Measurements from ENCODE around the gene SEMA3C. TPM values are rescaled to one million over a fixed set of nuclear protein-coding genes. Genes with fewer than 3 reads are reported as not detected.

SEMA3C gene
- total RNA-seq, 4 donors from 2014 or later, result 34.8 to 371 (median 116) TPM

DNA sequence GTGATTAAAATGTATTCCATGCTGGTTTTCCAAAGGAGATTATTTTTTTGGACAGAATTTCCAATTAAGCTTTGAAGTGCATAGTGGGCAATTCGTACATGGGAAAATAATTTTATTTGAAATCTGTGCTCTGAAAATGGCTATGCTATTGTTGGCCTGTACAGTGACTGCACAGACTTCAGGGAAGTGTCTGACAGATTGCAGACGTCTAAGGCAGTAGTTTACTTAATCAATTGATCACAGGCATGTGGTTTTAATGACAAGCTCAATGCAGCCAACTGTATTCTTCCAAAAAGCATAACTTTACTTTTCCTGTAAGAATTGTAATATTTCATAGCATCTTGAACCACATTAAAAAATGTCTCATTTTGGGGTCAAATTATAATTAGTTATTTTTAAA lies 102.0 kb downstream of the SEMA3C start:
- TF ChIP-seq POLR2A (IDR thresholded peaks at IDR 0.05), result no peak
- TF ChIP-seq, protein P1, sequence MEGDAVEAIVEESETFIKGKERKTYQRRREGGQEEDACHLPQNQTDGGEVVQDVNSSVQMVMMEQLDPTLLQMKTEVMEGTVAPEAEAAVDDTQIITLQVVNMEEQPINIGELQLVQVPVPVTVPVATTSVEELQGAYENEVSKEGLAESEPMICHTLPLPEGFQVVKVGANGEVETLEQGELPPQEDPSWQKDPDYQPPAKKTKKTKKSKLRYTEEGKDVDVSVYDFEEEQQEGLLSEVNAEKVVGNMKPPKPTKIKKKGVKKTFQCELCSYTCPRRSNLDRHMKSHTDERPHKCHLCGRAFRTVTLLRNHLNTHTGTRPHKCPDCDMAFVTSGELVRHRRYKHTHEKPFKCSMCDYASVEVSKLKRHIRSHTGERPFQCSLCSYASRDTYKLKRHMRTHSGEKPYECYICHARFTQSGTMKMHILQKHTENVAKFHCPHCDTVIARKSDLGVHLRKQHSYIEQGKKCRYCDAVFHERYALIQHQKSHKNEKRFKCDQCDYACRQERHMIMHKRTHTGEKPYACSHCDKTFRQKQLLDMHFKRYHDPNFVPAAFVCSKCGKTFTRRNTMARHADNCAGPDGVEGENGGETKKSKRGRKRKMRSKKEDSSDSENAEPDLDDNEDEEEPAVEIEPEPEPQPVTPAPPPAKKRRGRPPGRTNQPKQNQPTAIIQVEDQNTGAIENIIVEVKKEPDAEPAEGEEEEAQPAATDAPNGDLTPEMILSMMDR (IDR thresholded peaks at IDR 0.05), result no peak
- Histone ChIP-seq H3K27ac (no peak overlapping the region), H3K27me3 (no peaks in the 10 kb centered on the region), H3K9me3 (no peaks in the 10 kb centered on the region), H3K4me1 (no peaks in the 10 kb centered on the region), H3K4me3 (no peak overlapping the region), H3K36me3 (no peaks in the 10 kb centered on the region)
- intact Hi-C loops (cut with DNase I; ENCODE audit: low total_unique reads), result no loop called here
- no peak for DNase-seq

DNA sequence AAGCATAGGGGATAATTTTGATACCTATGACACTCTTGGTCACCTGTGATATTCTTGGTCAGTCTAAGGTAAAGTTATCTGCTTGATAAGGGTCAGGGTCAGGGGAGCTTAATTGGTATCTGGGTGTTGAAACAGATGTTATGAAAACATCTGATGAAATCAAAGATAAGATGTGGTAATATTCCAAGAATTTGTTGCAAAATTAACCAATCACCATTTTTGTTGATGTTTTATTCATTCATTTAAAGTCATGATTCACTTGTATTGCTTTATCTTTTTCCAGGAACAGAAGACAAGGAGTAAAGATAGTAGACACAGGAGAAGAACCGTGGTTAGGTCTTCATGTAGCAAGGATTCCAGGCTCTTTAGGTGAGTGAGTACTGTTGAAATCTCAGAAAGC lies 103.1 kb downstream of the SEMA3C start:
- no peaks in the 10 kb centered on the region for H3K27me3 ChIP-seq
- TF ChIP-seq, protein P1 (IDR thresholded peaks at IDR 0.05), result no peak
- TF ChIP-seq POLR2A (IDR thresholded peaks at IDR 0.05), result no peak
- H3K27ac ChIP-seq, result no peak overlapping the region
- H3K9me3 ChIP-seq, result no peaks in the 10 kb centered on the region
- no peaks in the 10 kb centered on the region for H3K36me3 ChIP-seq
- intact Hi-C loops (cut with DNase I; ENCODE audit: low total_unique reads), result no loop called here
- H3K4me1 ChIP-seq, result no peaks in the 10 kb centered on the region
- no peak overlapping the region for H3K4me3 ChIP-seq
- no peak for DNase-seq

DNA sequence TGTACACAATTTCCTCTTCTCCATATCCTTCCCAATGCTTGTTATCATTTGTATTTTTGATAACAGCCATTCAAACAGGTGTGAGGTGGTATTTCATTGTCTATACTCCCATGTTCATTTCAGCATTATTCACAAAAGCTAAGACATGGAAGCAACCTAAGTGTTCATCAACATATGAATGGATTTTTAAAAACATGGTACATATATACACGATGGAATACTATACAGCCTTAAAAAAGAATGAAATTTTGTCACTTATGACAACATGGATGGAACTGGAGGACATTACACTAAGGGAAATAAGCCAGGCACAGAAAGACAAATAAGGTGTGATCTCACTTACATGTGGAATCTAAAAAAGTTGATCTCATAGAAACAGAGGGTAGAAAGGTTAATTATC lies 109.3 kb downstream of the SEMA3C start:
- no peaks in the 10 kb centered on the region for H3K4me1 ChIP-seq
- DNase-seq, result no peak
- intact Hi-C loops (cut with DNase I; ENCODE audit: low total_unique reads), result no loop called here
- no peaks in the 10 kb centered on the region for H3K27me3 ChIP-seq
- H3K27ac ChIP-seq, result no peak overlapping the region
- TF ChIP-seq, protein P1 (IDR thresholded peaks at IDR 0.05), result no peak
- no peak for TF ChIP-seq POLR2A (IDR thresholded peaks at IDR 0.05)
- no peak overlapping the region for H3K4me3 ChIP-seq
- H3K9me3 ChIP-seq, result no peaks in the 10 kb centered on the region
- no peaks in the 10 kb centered on the region for H3K36me3 ChIP-seq

DNA sequence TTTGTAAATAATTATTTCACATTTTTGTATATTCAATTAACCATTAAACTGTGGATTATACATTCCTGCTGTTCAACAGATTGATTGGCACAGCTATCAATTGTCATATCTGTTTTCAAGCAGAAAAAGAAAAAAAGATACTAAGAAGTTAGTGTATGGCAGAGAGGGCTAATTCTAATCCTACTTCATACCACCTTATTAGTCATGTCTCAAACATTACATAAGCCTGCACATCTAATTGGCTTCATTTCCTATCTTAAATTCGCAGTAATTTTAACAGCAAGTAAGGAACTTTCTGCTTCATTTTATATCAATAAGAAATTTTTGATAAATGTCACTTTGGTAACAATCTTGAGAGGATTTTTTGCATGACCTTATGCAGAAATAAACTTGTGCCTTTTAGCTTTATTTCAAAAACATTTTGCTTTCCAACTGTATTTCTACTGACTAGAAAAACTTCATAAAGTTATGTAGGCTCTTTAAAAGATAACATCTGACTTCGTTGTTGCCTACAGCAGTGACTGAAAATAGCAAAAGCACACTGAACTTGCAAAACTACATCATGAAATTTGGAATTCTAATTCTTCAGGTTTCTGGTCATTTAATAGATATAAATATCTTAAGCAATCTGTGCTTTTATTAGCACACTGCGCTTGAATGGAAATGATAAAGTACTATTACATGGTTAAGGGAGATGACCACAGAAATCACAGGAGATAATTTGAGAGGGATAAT lies 111.5 kb downstream of the SEMA3C start:
- H3K27me3 ChIP-seq, result no peaks in the 10 kb centered on the region
- no peak for DNase-seq
- no peaks in the 10 kb centered on the region for H3K36me3 ChIP-seq
- TF ChIP-seq, protein P1 (IDR thresholded peaks at IDR 0.05), result no peak
- TF ChIP-seq POLR2A (IDR thresholded peaks at IDR 0.05), result no peak
- H3K4me1 ChIP-seq, result no peaks in the 10 kb centered on the region
- no peaks in the 10 kb centered on the region for H3K9me3 ChIP-seq
- intact Hi-C loops (cut with DNase I; ENCODE audit: low total_unique reads), result no loop called here
- no peak overlapping the region for H3K4me3 ChIP-seq
- H3K27ac ChIP-seq, result no peak overlapping the region

DNA sequence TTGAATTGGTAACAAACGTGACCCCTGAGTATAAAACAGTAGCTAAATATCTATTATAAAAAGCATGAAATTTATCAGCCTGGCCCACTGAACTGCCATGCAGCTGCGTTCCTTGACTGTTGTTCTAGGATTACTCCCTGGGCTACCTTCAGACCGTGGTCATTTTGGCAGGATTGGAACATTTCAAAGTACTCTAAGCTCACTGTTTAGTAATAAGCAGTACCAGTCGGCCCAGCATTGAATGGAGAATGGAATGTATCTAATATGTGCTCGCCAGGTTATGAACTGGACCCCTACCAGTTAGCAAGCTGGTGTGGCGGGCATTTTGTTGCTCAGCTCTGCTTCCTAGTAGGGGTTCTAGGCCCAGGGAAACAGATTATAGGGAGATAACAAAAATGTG lies 112.2 kb downstream of the SEMA3C start:
- H3K36me3 ChIP-seq, result no peaks in the 10 kb centered on the region
- no peaks in the 10 kb centered on the region for H3K9me3 ChIP-seq
- intact Hi-C loops (cut with DNase I; ENCODE audit: low total_unique reads), result no loop called here
- H3K4me3 ChIP-seq, result no peak overlapping the region
- no peak for TF ChIP-seq POLR2A (IDR thresholded peaks at IDR 0.05)
- TF ChIP-seq, protein P1 (IDR thresholded peaks at IDR 0.05), result no peak
- H3K27me3 ChIP-seq, result no peaks in the 10 kb centered on the region
- no peak overlapping the region for H3K27ac ChIP-seq
- no peaks in the 10 kb centered on the region for H3K4me1 ChIP-seq
- no peak for DNase-seq
